Mesenchymal stem cell (in vitro differentiated cells and primary cell): ENCODE data around the gene CLIC5.

Experiments used
- DNase-seq: peaks from one replicate; pipeline ENCODE4 v3.0.0-alpha.2; 2013
- H2AFZ ChIP-seq: one replicate; pipeline ENCODE4 v1.6.1; 2013; ENCODE audit warnings: low read depth, mild to moderate bottlenecking, control low read depth, inconsistent platforms, low read length, moderate library complexity
- H2AK5ac ChIP-seq: 2 replicates; pipeline ENCODE4 v1.6.1; 2013; ENCODE audit warnings: low read length, moderate library complexity, mild to moderate bottlenecking, inconsistent platforms; ENCODE audit not compliant: severe bottlenecking
- H2BK120ac ChIP-seq: one replicate; pipeline ENCODE4 v1.6.1; 2013; ENCODE audit warnings: low read depth, mild to moderate bottlenecking, inconsistent platforms, low read length, moderate library complexity
- H2BK12ac ChIP-seq, 2 experiments: one replicate each; pipeline ENCODE4 v1.6.1; 2013; ENCODE audit warnings: inconsistent platforms in 2 of 2, low read length in 2 of 2, mild to moderate bottlenecking in 2 of 2, moderate library complexity in 2 of 2, control low read depth in 1 of 2
- H2BK15ac ChIP-seq: one replicate; pipeline ENCODE4 v1.6.1; 2013; ENCODE audit warnings: mild to moderate bottlenecking, low read depth, inconsistent platforms; ENCODE audit not compliant: poor library complexity, severe bottlenecking
- H2BK5ac ChIP-seq: 2 replicates; pipeline ENCODE4 v1.6.1; 2013; ENCODE audit warnings: low read depth, mild to moderate bottlenecking, low read length, control low read depth, inconsistent platforms; ENCODE audit not compliant: poor library complexity, severe bottlenecking
- H3K14ac ChIP-seq, 2 experiments: one replicate each; pipeline ENCODE4 v1.6.1; 2013; ENCODE audit warnings: inconsistent platforms in 2 of 2, low read length in 2 of 2, control low read depth in 1 of 2, mild to moderate bottlenecking in 1 of 2, moderate library complexity in 1 of 2
- H3K18ac ChIP-seq, 2 experiments: one replicate each; pipeline ENCODE4 v1.6.1; 2013; ENCODE audit warnings: inconsistent platforms in 2 of 2, low read length in 2 of 2, control low read depth in 1 of 2, low read depth in 1 of 2, mild to moderate bottlenecking in 1 of 2
- H3K23ac ChIP-seq, 2 experiments: one replicate each; pipeline ENCODE4 v1.6.1; 2013; ENCODE audit warnings: inconsistent platforms in 2 of 2, low read length in 2 of 2, mild to moderate bottlenecking in 2 of 2, moderate library complexity in 2 of 2, control low read depth in 1 of 2
- H3K27ac ChIP-seq: 2 replicates; pipeline ENCODE4 v1.5.1; 2013; ENCODE audit warnings: mild to moderate bottlenecking, moderate library complexity, low read length, control low read depth, inconsistent platforms; ENCODE audit not compliant: poor library complexity, severe bottlenecking
- H3K27me3 ChIP-seq, 2 experiments: 2 replicates each; pipeline versions ENCODE4 v1.6.1 to v1.7.0; 2013; ENCODE audit warnings: low read length in 2 of 2, mild to moderate bottlenecking in 2 of 2, moderate library complexity in 2 of 2, control low read depth in 1 of 2, inconsistent platforms in 1 of 2; ENCODE audit not compliant: control insufficient read depth in 1 of 2, insufficient read depth in 1 of 2
- H3K36me3 ChIP-seq, 2 experiments: 2 replicates each; pipeline versions ENCODE4 v1.6.1 to v1.7.0; 2013; ENCODE audit warnings: low read length in 2 of 2, control low read depth in 1 of 2, inconsistent platforms in 1 of 2, low read depth in 1 of 2, mild to moderate bottlenecking in 1 of 2; ENCODE audit not compliant: insufficient read depth in 2 of 2, control insufficient read depth in 1 of 2
- H3K4ac ChIP-seq, 2 experiments: one replicate each; pipeline ENCODE4 v1.6.1; 2013; ENCODE audit warnings: inconsistent platforms in 2 of 2, low read length in 2 of 2, mild to moderate bottlenecking in 2 of 2, moderate library complexity in 2 of 2, control low read depth in 1 of 2, low read depth in 1 of 2
- H3K4me1 ChIP-seq: 2 replicates; pipeline ENCODE4 v1.6.1; 2013; ENCODE audit warnings: low read depth, low read length, control low read depth; ENCODE audit not compliant: control insufficient read depth, insufficient read depth
- H3K4me2 ChIP-seq: 2 replicates; pipeline ENCODE4 v1.6.1; 2013; ENCODE audit warnings: low read length, mild to moderate bottlenecking, inconsistent platforms; ENCODE audit not compliant: poor library complexity, severe bottlenecking
- H3K4me3 ChIP-seq, 2 experiments: 2 replicates each; pipeline versions ENCODE4 v1.5.1 to v1.7.0; 2013; ENCODE audit warnings: low read length in 2 of 2, mild to moderate bottlenecking in 2 of 2, control low read depth in 1 of 2, low read depth in 1 of 2; ENCODE audit not compliant: insufficient read depth in 1 of 2
- H3K79me1 ChIP-seq: replicated peaks from 2 replicates; pipeline ENCODE4 v1.6.1; 2013; ENCODE audit warnings: mild to moderate bottlenecking, control low read depth, low read length, inconsistent platforms; ENCODE audit not compliant: poor library complexity, severe bottlenecking
- H3K9ac ChIP-seq: 2 replicates; pipeline ENCODE4 v1.7.0; 2013; ENCODE audit warnings: mild to moderate bottlenecking, low read length, moderate library complexity
- H3K9me3 ChIP-seq: 2 replicates; pipeline ENCODE4 v1.7.0; 2013; ENCODE audit warnings: mild to moderate bottlenecking, low read length; ENCODE audit not compliant: control insufficient read depth
- H4K8ac ChIP-seq: one replicate; pipeline ENCODE4 v1.6.1; 2013; ENCODE audit warnings: inconsistent platforms, mild to moderate bottlenecking, low read length, moderate library complexity
- H4K91ac ChIP-seq: one replicate; pipeline ENCODE4 v1.6.1; 2013; ENCODE audit warnings: mild to moderate bottlenecking, low read length, inconsistent platforms
- WGBS: methylation state at CpG from one replicate; pipeline ENCODE4 v1.1.7; 2013; ENCODE audit warnings: mixed read lengths; 5-methylcytosine and 5-hydroxymethylcytosine counted together

CLIC5 gene

GRCh38 chr6:45892196-45892595, 123.5 kb downstream of the CLIC5 start:
- no peaks in the 10 kb centered on the region for H3K36me3 ChIP-seq
- no peak for DNase-seq
- H3K23ac ChIP-seq = no peak overlapping the region
- no peaks in the 10 kb centered on the region for H3K79me1 ChIP-seq
- H3K18ac ChIP-seq = no peak overlapping the region
- H3K9me3 ChIP-seq = no peaks in the 10 kb centered on the region
- no peak overlapping the region for H2BK120ac ChIP-seq
- no peak overlapping the region for H3K27ac ChIP-seq
- no peak overlapping the region for H4K91ac ChIP-seq
- peaks cover 0 to under 1% of the 10 kb centered on the region in 2 experiments for H3K27me3 ChIP-seq
- H2AK5ac ChIP-seq = no peak overlapping the region
- no peak overlapping the region for H2AFZ ChIP-seq
- H2BK12ac ChIP-seq = no peak overlapping the region
- H3K4me3 ChIP-seq = no peak overlapping the region
- H3K9ac ChIP-seq = no peak overlapping the region
- WGBS = 96% methylated on average over 2 of the region's 2 CpGs
- no peak overlapping the region for H3K4ac ChIP-seq
- H4K8ac ChIP-seq = no peak overlapping the region
- H3K14ac ChIP-seq = no peak overlapping the region
- peaks cover 2% of the 10 kb centered on the region for H3K4me1 ChIP-seq
- no peak overlapping the region for H2BK15ac ChIP-seq
- no peak overlapping the region for H3K4me2 ChIP-seq
- H2BK5ac ChIP-seq = no peak overlapping the region

GRCh38 chr6:45886776-45887175, 128.9 kb downstream of the CLIC5 start:
- H2AFZ ChIP-seq = no peak overlapping the region
- no peak overlapping the region for H3K9ac ChIP-seq
- no peak for DNase-seq
- H2BK120ac ChIP-seq = no peak overlapping the region
- H3K14ac ChIP-seq = no peak overlapping the region
- no peak overlapping the region for H2BK15ac ChIP-seq
- H3K36me3 ChIP-seq = no peaks in the 10 kb centered on the region
- no peak overlapping the region for H2AK5ac ChIP-seq
- no peak overlapping the region for H2BK5ac ChIP-seq
- no peaks in the 10 kb centered on the region for H3K79me1 ChIP-seq
- no peaks in the 10 kb centered on the region for H3K9me3 ChIP-seq
- H4K91ac ChIP-seq = no peak overlapping the region
- no peak overlapping the region for H3K18ac ChIP-seq
- peaks cover 0 to 11% of the 10 kb centered on the region in 2 experiments for H3K27me3 ChIP-seq
- H3K27ac ChIP-seq = no peak overlapping the region
- peaks cover 4% of the 10 kb centered on the region for H3K4me1 ChIP-seq
- 67% methylated on average over 2 of the region's 2 CpGs for WGBS
- no peak overlapping the region for H4K8ac ChIP-seq
- H3K4ac ChIP-seq = no peak overlapping the region
- no peak overlapping the region for H3K4me3 ChIP-seq
- no peak overlapping the region for H3K4me2 ChIP-seq
- no peak overlapping the region for H2BK12ac ChIP-seq
- no peak overlapping the region for H3K23ac ChIP-seq

GRCh38 chr6:45884336-45884735, 131.3 kb downstream of the CLIC5 start:
- no peak overlapping the region for H2BK15ac ChIP-seq
- 68% methylated on average over 4 of the region's 4 CpGs for WGBS
- H3K36me3 ChIP-seq = no peaks in the 10 kb centered on the region
- no peaks in the 10 kb centered on the region for H3K79me1 ChIP-seq
- H4K8ac ChIP-seq = no peak overlapping the region
- no peak overlapping the region for H2BK5ac ChIP-seq
- DNase-seq = no peak
- H3K14ac ChIP-seq = peak overlapping the region in 1 of 2 experiments; percentile 65
- no peak overlapping the region for H3K9ac ChIP-seq
- peak overlapping the region; percentile 55 for H2AK5ac ChIP-seq
- H2BK120ac ChIP-seq = no peak overlapping the region
- H3K4me1 ChIP-seq = peaks cover 4% of the 10 kb centered on the region
- H3K18ac ChIP-seq = no peak overlapping the region
- H3K4me2 ChIP-seq = no peak overlapping the region
- H3K9me3 ChIP-seq = no peaks in the 10 kb centered on the region
- no peak overlapping the region for H2AFZ ChIP-seq
- H2BK12ac ChIP-seq = no peak overlapping the region
- H3K27me3 ChIP-seq = peaks cover 0 to 11% of the 10 kb centered on the region in 2 experiments
- H3K4me3 ChIP-seq = no peak overlapping the region
- no peak overlapping the region for H4K91ac ChIP-seq
- no peak overlapping the region for H3K4ac ChIP-seq
- H3K23ac ChIP-seq = no peak overlapping the region
- no peak overlapping the region for H3K27ac ChIP-seq

GRCh38 chr6:45882671-45883070, 133.0 kb downstream of the CLIC5 start:
- H3K4me3 ChIP-seq = no peak overlapping the region
- H3K27ac ChIP-seq = no peak overlapping the region
- peaks cover 4% of the 10 kb centered on the region for H3K4me1 ChIP-seq
- H2BK5ac ChIP-seq = no peak overlapping the region
- H2BK12ac ChIP-seq = no peak overlapping the region
- H2AFZ ChIP-seq = no peak overlapping the region
- H4K91ac ChIP-seq = no peak overlapping the region
- no peaks in the 10 kb centered on the region for H3K79me1 ChIP-seq
- no peak overlapping the region for H2AK5ac ChIP-seq
- H3K4me2 ChIP-seq = no peak overlapping the region
- no peak overlapping the region for H3K14ac ChIP-seq
- DNase-seq = no peak
- no peaks in the 10 kb centered on the region for H3K9me3 ChIP-seq
- H2BK15ac ChIP-seq = no peak overlapping the region
- H4K8ac ChIP-seq = no peak overlapping the region
- H3K9ac ChIP-seq = no peak overlapping the region
- H2BK120ac ChIP-seq = no peak overlapping the region
- H3K36me3 ChIP-seq = no peaks in the 10 kb centered on the region
- no peak overlapping the region for H3K23ac ChIP-seq
- H3K18ac ChIP-seq = no peak overlapping the region
- WGBS = 100% methylated on average over 2 of the region's 2 CpGs
- peaks cover 0 to 11% of the 10 kb centered on the region in 2 experiments for H3K27me3 ChIP-seq
- H3K4ac ChIP-seq = no peak overlapping the region
